H9 (cell line): ENCODE data around the gene EPHB6. TPM values are rescaled to one million over a fixed set of nuclear protein-coding genes. Genes with fewer than 3 reads are reported as not detected.

ENCODE experiments used
- DNase-seq: peaks from one replicate; pipeline ENCODE4 v3.0.0-alpha.2; 2017
- H2AFZ ChIP-seq: one replicate; pipeline ENCODE4 v1.6.1; 2013; ENCODE audit warnings: mild to moderate bottlenecking, low read length, control low read depth, moderate library complexity
- H2AK5ac ChIP-seq: 2 replicates; pipeline ENCODE4 v1.6.1; 2013; ENCODE audit warnings: low read length, control low read depth, mixed read lengths; ENCODE audit not compliant: insufficient read length
- H2BK120ac ChIP-seq: one replicate; pipeline ENCODE4 v1.6.1; 2013; ENCODE audit warnings: low read depth, mild to moderate bottlenecking, low read length, control low read depth, inconsistent platforms; ENCODE audit not compliant: poor library complexity, severe bottlenecking
- H2BK12ac ChIP-seq: 2 replicates; pipeline ENCODE4 v1.6.1; 2013; ENCODE audit warnings: low read length, control low read depth, mixed read lengths, low read depth; ENCODE audit not compliant: insufficient read length
- H2BK15ac ChIP-seq: 2 replicates; pipeline ENCODE4 v1.6.1; 2013; ENCODE audit warnings: low read depth, low read length, control low read depth
- H2BK20ac ChIP-seq: one replicate; pipeline ENCODE4 v1.6.1; 2013; ENCODE audit warnings: low read depth, mild to moderate bottlenecking, low read length, control low read depth, inconsistent platforms; ENCODE audit not compliant: poor library complexity, severe bottlenecking
- H2BK5ac ChIP-seq: 2 replicates; pipeline ENCODE4 v1.6.1; 2013; ENCODE audit warnings: low read length, control low read depth, mixed read lengths; ENCODE audit not compliant: insufficient read length
- H3K14ac ChIP-seq: 2 replicates; pipeline ENCODE4 v1.6.1; 2013; ENCODE audit warnings: low read length, control low read depth; ENCODE audit not compliant: insufficient read depth
- H3K18ac ChIP-seq: 2 replicates; pipeline ENCODE4 v1.6.1; 2013; ENCODE audit warnings: low read depth, mild to moderate bottlenecking, mixed read lengths, low read length, control low read depth; ENCODE audit not compliant: insufficient read length
- H3K23ac ChIP-seq: 2 replicates; pipeline ENCODE4 v1.6.1; 2013; ENCODE audit warnings: low read length, control low read depth, mixed read lengths, low read depth; ENCODE audit not compliant: insufficient read length
- H3K23me2 ChIP-seq: 2 replicates; pipeline ENCODE4 v1.6.1; 2013; ENCODE audit warnings: low read depth, mild to moderate bottlenecking, mixed read lengths, low read length, control low read depth; ENCODE audit not compliant: insufficient read length, poor library complexity, severe bottlenecking
- H3K27ac ChIP-seq: 2 replicates; pipeline ENCODE4 v1.5.1; 2013; ENCODE audit warnings: low read length, control low read depth, mixed read lengths, low read depth; ENCODE audit not compliant: insufficient read length
- H3K27me3 ChIP-seq: 2 replicates; pipeline ENCODE4 v1.6.1; 2013; ENCODE audit warnings: low read length, control low read depth, inconsistent platforms; ENCODE audit not compliant: insufficient read depth
- H3K4ac ChIP-seq: 2 replicates; pipeline ENCODE4 v1.6.1; 2013; ENCODE audit warnings: low read depth, mild to moderate bottlenecking, control low read depth, inconsistent platforms, low read length, moderate library complexity
- H3K4me1 ChIP-seq: 2 replicates; pipeline ENCODE4 v1.6.1; 2013; ENCODE audit warnings: low read length, control low read depth, inconsistent platforms; ENCODE audit not compliant: insufficient read depth
- H3K4me2 ChIP-seq: 2 replicates; pipeline ENCODE4 v1.6.1; 2013; ENCODE audit warnings: low read length, control low read depth, mixed read lengths; ENCODE audit not compliant: insufficient read length, insufficient read depth
- H3K56ac ChIP-seq: 2 replicates; pipeline ENCODE4 v1.6.1; 2013; ENCODE audit warnings: low read depth, mild to moderate bottlenecking, mixed read lengths, low read length, control low read depth; ENCODE audit not compliant: insufficient read length
- H3K79me1 ChIP-seq: 2 replicates; pipeline ENCODE4 v1.6.1; 2013; ENCODE audit warnings: low read depth, mild to moderate bottlenecking, moderate library complexity, low read length, control low read depth, inconsistent platforms; ENCODE audit not compliant: insufficient read depth, poor library complexity, severe bottlenecking
- H3K79me2 ChIP-seq: 2 replicates; pipeline ENCODE4 v1.6.1; 2013; ENCODE audit warnings: low read length, control low read depth, inconsistent platforms; ENCODE audit not compliant: insufficient read depth
- H3K9ac ChIP-seq: 2 replicates; pipeline ENCODE4 v1.6.1; 2013; ENCODE audit warnings: low read length, control low read depth, mixed read lengths; ENCODE audit not compliant: insufficient read length; ENCODE audit errors: extremely low read depth
- H3K9me3 ChIP-seq: one replicate; pipeline ENCODE4 v1.6.1; 2013; ENCODE audit warnings: low read depth, low read length, inconsistent platforms; ENCODE audit not compliant: control insufficient read depth
- H3T11ph ChIP-seq: one replicate; pipeline ENCODE4 v1.6.1; 2013; ENCODE audit warnings: mild to moderate bottlenecking, low read length, control low read depth, inconsistent platforms
- H4K20me1 ChIP-seq: one replicate; pipeline ENCODE4 v1.6.1; 2013; ENCODE audit not compliant: control insufficient read depth, insufficient read length, insufficient read depth
- H4K5ac ChIP-seq: 2 replicates; pipeline ENCODE4 v1.6.1; 2013; ENCODE audit warnings: low read depth, mild to moderate bottlenecking, mixed read lengths, low read length, control low read depth; ENCODE audit not compliant: insufficient read length
- H4K8ac ChIP-seq: replicated peaks from 2 replicates; pipeline ENCODE4 v1.6.1; 2013; ENCODE audit warnings: low read length, control low read depth, mixed read lengths, low read depth; ENCODE audit not compliant: insufficient read length
- H4K91ac ChIP-seq: 2 replicates; pipeline ENCODE4 v1.6.1; 2013; ENCODE audit warnings: low read depth, mild to moderate bottlenecking, moderate library complexity, mixed read lengths, low read length, control low read depth; ENCODE audit not compliant: insufficient read length
- H3K27ac Mint-ChIP-seq, 3 experiments: 2 replicates in 2 of 3; 3 replicates in 1 of 3; pipeline ENCODE4 v1.8.0; 2020 to 2021; ENCODE audit warnings: mixed read lengths in 3 of 3, mild to moderate bottlenecking in 1 of 3, moderate library complexity in 1 of 3
- H3K27me3 Mint-ChIP-seq: 2 replicates; pipeline ENCODE4 v1.8.0; 2021; ENCODE audit warnings: low read depth, mild to moderate bottlenecking, moderate library complexity, mixed read lengths
- H3K36me3 Mint-ChIP-seq, 3 experiments: 2 replicates in 2 of 3; 3 replicates in 1 of 3; pipeline ENCODE4 v1.8.0; 2020 to 2021; ENCODE audit warnings: low read depth in 3 of 3, mixed read lengths in 3 of 3; ENCODE audit not compliant: insufficient read depth in 1 of 3
- H3K4me1 Mint-ChIP-seq, 2 experiments: 2 replicates each; pipeline ENCODE4 v1.8.0; 2020; ENCODE audit warnings: mixed read lengths in 2 of 2
- H3K4me3 Mint-ChIP-seq, 2 experiments: 2 replicates in 1 of 2; 3 replicates in 1 of 2; pipeline ENCODE4 v1.8.0; 2020 to 2021; ENCODE audit warnings: mild to moderate bottlenecking in 2 of 2, mixed read lengths in 2 of 2, moderate library complexity in 1 of 2
- H3K9me3 Mint-ChIP-seq, 2 experiments: 2 replicates in 1 of 2; 3 replicates in 1 of 2; pipeline ENCODE4 v1.8.0; 2020; ENCODE audit warnings: mild to moderate bottlenecking in 2 of 2, mixed read lengths in 2 of 2, moderate library complexity in 1 of 2
- CTCF ChIP-seq: fragments of 200-600 bp; sonication (generic); conservative IDR thresholded peaks from 3 replicates; pipeline ENCODE4 v1.8.0; 2021; ENCODE audit warnings: antibody characterized with exemption, mild to moderate bottlenecking
- WGBS: extraction: QIAGEN DNeasy Blood & Tissue Kit; methylation state at CpG from one replicate; pipeline ENCODE4 v1.1.7; 2013; ENCODE audit warnings: missing lambda C conversion rate, low lambda C conversion rate, mixed read lengths; ENCODE audit not compliant: insufficient read length; ENCODE audit errors: extremely low coverage; 5-methylcytosine and 5-hydroxymethylcytosine counted together
- total RNA-seq: library from RNA; stranded (reverse); gene quantifications from 2 replicates; pipeline ENCODE4 v1.2.1, GENCODE V29; 2021

Gene EPHB6
- total RNA-seq, 1 experiment from 2014 or later, result 9.7 TPM

GRCh38 chr7:142874409-142874808, 19.5 kb downstream of the EPHB6 start:
- Mint-ChIP-seq H3K36me3 (peaks cover 0 to 22% (median 11%) of the 10 kb centered on the region in 3 experiments; a peak in 5 of 7 replicates), H3K4me3 (no peak overlapping the region), H3K27ac (no peak overlapping the region; a peak in 1 of 7 replicates), H3K4me1 (no peaks in the 10 kb centered on the region), H3K9me3 (peaks cover 0 to 9% of the 10 kb centered on the region in 2 experiments; a peak in 2 of 5 replicates), H3K27me3 (peaks cover 5% of the 10 kb centered on the region)
- H4K91ac ChIP-seq, result no peak overlapping the region
- H3K4me2 ChIP-seq, result no peak overlapping the region
- H3K4ac ChIP-seq, result no peak overlapping the region
- H3K4me1 ChIP-seq, result no peaks in the 10 kb centered on the region
- no peak overlapping the region for H2AK5ac ChIP-seq
- H3K9me3 ChIP-seq, result no peaks in the 10 kb centered on the region
- H3K9ac ChIP-seq, result no peak overlapping the region
- H2BK5ac ChIP-seq, result no peak overlapping the region
- no CpG with 5 or more reads among the region's 7 CpGs for WGBS
- H3K27me3 ChIP-seq, result no peaks in the 10 kb centered on the region
- H3K56ac ChIP-seq, result no peak overlapping the region
- no peak overlapping the region for H2BK20ac ChIP-seq
- H2BK15ac ChIP-seq, result no peak overlapping the region
- no peak overlapping the region for H2BK12ac ChIP-seq
- no peak overlapping the region for H2AFZ ChIP-seq
- no peaks in the 10 kb centered on the region for H3K79me2 ChIP-seq
- no peak for DNase-seq
- no peak overlapping the region for H3T11ph ChIP-seq
- H3K23me2 ChIP-seq, result no peaks in the 10 kb centered on the region
- no peak for TF ChIP-seq CTCF
- no peak overlapping the region for H3K27ac ChIP-seq
- H2BK120ac ChIP-seq, result no peak overlapping the region
- no peaks in the 10 kb centered on the region for H3K79me1 ChIP-seq
- no peak overlapping the region for H3K23ac ChIP-seq
- no peak overlapping the region for H3K18ac ChIP-seq
- H4K5ac ChIP-seq, result no peak overlapping the region
- H4K20me1 ChIP-seq, result no peaks in the 10 kb centered on the region
- H3K14ac ChIP-seq, result no peak overlapping the region
- no peak overlapping the region for H4K8ac ChIP-seq
